Measurements from ENCODE around the gene HABP2. TPM values are rescaled to one million over a fixed set of nuclear protein-coding genes. Genes with fewer than 3 reads are reported as not detected.
A peak's percentile ranks its signal among the peaks of the same experiment; 100 is the strongest.

HABP2 gene
- total and polyA plus RNA-seq, 2 experiments from 2014 or later: not detected

DNA sequence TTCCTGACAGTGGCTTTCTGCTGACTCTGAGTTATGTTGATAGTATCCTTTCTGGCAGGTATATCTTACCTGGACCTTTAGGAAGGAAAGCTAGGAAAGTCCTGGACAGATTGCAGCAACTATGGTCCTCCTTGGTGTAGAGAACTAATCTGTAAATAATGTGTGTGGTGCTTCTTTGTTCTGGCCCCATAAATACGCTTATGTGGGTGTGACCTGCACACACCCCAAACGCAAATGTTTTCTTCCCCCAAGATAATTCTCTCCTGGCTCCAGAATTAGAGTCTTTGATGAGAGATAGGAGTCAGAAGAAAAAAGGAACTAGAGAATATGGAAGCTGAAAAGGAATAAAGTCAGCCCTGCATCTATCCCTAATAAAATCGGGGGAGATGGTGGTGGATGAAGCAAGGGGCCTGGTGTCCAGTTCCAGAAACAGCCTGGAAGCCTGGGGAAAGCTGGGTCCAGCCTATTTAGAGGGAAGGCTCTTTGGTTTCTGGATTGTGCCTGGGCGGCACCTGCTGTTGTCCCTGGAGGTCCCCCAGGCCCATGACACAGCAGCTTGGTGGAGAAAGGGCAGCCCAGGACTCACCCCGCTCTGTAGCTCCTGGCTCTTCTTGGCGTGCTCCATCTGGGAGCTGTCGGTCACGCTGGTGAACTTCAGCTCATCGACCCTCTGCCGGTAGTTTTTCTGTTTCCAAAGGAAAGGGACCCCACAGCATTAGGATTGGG lies 72.8 kb downstream of the HABP2 start:
- Mint-ChIP-seq H3K9me3 (no peaks in the 10 kb centered on the region), H3K27me3 (ENCODE audit: insufficient read depth, low read depth, poor library complexity) (peaks cover 6% of the 10 kb centered on the region), H3K4me1 (peaks cover 11% of the 10 kb centered on the region; the same call in 2 of the 3 replicates), H3K4me3 (no peak overlapping the region), H3K36me3 (ENCODE audit: low read depth) (no peaks in the 10 kb centered on the region), H3K27ac (no peak overlapping the region)
- no peak overlapping the region for H3K27ac ChIP-seq (ENCODE audit: low read depth)
- H3K9me2 ChIP-seq (ENCODE audit: insufficient read depth): no peaks in the 10 kb centered on the region
- H3K36me3 ChIP-seq (ENCODE audit: insufficient read depth): no peaks in the 10 kb centered on the region
- H3K4me2 ChIP-seq: no peak overlapping the region
- H3K27me3 ChIP-seq (ENCODE audit: insufficient read depth): no peaks in the 10 kb centered on the region
- DNase-seq (ENCODE audit: low spot score) (no peak), ATAC-seq (no peak)
- H3K4me3 ChIP-seq: no peak overlapping the region
- no peak overlapping the region for H2AFZ ChIP-seq
- no peaks in the 10 kb centered on the region for H4K20me1 ChIP-seq (replicated peaks; ENCODE audit: insufficient read depth)
- no peaks in the 10 kb centered on the region for H3K79me2 ChIP-seq (replicated peaks; ENCODE audit: insufficient read depth)
- no peaks in the 10 kb centered on the region for H3F3A ChIP-seq (replicated peaks; ENCODE audit: low read depth)
- peaks cover 3% of the 10 kb centered on the region for H3K4me1 ChIP-seq (ENCODE audit: insufficient read depth)
- TF ChIP-seq POLR2AphosphoS5 (IDR thresholded peaks at IDR 0.05; ENCODE audit: low read depth): no peak

DNA sequence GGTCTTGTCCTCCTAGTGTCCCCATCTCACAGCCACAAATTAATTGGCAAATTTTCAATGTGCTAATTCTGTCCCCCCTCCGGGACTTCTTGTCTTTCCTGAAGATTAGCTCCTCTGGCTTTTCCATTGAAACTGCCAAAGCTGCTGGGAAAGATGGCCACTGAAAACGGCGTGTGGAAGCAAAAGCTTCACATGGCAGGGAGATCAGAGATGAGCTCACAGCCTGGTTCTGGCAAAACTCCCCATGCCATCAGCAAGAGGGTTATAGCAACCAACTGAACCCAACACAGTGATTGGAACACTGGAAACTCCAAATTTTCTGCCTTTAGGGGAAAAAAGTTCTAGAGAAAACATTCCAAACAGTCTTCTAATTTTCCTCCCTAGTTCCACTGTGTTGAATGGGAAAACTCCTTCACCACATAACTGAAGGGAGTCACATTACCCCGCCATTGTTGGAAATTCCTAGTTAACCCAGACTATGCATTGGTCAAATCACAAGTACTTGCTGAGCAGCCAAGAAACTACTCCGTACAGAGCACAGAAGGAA lies 74.0 kb downstream of the HABP2 start:
- no peaks in the 10 kb centered on the region; the same call in 1 of the 2 replicates for H3K36me3 ChIP-seq (ENCODE audit: insufficient read depth)
- no peaks in the 10 kb centered on the region for H3K4me1 ChIP-seq (ENCODE audit: insufficient read depth)
- no peaks in the 10 kb centered on the region for H3F3A ChIP-seq (replicated peaks; ENCODE audit: low read depth)
- H3K9me3 Mint-ChIP-seq: no peaks in the 10 kb centered on the region
- no peaks in the 10 kb centered on the region for H3K27me3 ChIP-seq (ENCODE audit: insufficient read depth)
- no peaks in the 10 kb centered on the region for H3K27me3 Mint-ChIP-seq (ENCODE audit: insufficient read depth, low read depth, poor library complexity)
- H3K27ac ChIP-seq (ENCODE audit: low read depth): no peak overlapping the region
- H4K20me1 ChIP-seq (replicated peaks; ENCODE audit: insufficient read depth): no peaks in the 10 kb centered on the region
- no peak overlapping the region for H3K4me2 ChIP-seq
- H2AFZ ChIP-seq: peak overlapping the region; percentile 56; the same call in 1 of the 2 replicates
- ATAC-seq: no peak
- peaks cover 10% of the 10 kb centered on the region; the same call in 2 of the 3 replicates for H3K4me1 Mint-ChIP-seq
- no peak overlapping the region for H3K4me3 Mint-ChIP-seq
- no peak overlapping the region for H3K4me3 ChIP-seq
- no peaks in the 10 kb centered on the region for H3K36me3 Mint-ChIP-seq (ENCODE audit: low read depth)
- DNase-seq (ENCODE audit: low spot score): no peak
- H3K27ac Mint-ChIP-seq: no peak overlapping the region
- H3K79me2 ChIP-seq (replicated peaks; ENCODE audit: insufficient read depth): no peaks in the 10 kb centered on the region
- H3K9me2 ChIP-seq (ENCODE audit: insufficient read depth): no peaks in the 10 kb centered on the region
- no peak for TF ChIP-seq EZH2phosphoT487 (IDR thresholded peaks at IDR 0.05; ENCODE audit: unreplicated experiment)
- TF ChIP-seq, protein P1, sequence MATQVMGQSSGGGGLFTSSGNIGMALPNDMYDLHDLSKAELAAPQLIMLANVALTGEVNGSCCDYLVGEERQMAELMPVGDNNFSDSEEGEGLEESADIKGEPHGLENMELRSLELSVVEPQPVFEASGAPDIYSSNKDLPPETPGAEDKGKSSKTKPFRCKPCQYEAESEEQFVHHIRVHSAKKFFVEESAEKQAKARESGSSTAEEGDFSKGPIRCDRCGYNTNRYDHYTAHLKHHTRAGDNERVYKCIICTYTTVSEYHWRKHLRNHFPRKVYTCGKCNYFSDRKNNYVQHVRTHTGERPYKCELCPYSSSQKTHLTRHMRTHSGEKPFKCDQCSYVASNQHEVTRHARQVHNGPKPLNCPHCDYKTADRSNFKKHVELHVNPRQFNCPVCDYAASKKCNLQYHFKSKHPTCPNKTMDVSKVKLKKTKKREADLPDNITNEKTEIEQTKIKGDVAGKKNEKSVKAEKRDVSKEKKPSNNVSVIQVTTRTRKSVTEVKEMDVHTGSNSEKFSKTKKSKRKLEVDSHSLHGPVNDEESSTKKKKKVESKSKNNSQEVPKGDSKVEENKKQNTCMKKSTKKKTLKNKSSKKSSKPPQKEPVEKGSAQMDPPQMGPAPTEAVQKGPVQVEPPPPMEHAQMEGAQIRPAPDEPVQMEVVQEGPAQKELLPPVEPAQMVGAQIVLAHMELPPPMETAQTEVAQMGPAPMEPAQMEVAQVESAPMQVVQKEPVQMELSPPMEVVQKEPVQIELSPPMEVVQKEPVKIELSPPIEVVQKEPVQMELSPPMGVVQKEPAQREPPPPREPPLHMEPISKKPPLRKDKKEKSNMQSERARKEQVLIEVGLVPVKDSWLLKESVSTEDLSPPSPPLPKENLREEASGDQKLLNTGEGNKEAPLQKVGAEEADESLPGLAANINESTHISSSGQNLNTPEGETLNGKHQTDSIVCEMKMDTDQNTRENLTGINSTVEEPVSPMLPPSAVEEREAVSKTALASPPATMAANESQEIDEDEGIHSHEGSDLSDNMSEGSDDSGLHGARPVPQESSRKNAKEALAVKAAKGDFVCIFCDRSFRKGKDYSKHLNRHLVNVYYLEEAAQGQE (IDR thresholded peaks at IDR 0.05; ENCODE audit: unreplicated experiment): no peak
- TF ChIP-seq STAT1 (IDR thresholded peaks at IDR 0.05; ENCODE audit: unreplicated experiment): no peak
- no peak for TF ChIP-seq JUNB (IDR thresholded peaks at IDR 0.05; ENCODE audit: unreplicated experiment)
- no peak for TF ChIP-seq EZH2 (IDR thresholded peaks at IDR 0.05; ENCODE audit: low read depth, unreplicated experiment)
- TF ChIP-seq ZNF114 (CRISPR knock-in tag; IDR thresholded peaks at IDR 0.05): no peak
- TF ChIP-seq, protein P2, sequence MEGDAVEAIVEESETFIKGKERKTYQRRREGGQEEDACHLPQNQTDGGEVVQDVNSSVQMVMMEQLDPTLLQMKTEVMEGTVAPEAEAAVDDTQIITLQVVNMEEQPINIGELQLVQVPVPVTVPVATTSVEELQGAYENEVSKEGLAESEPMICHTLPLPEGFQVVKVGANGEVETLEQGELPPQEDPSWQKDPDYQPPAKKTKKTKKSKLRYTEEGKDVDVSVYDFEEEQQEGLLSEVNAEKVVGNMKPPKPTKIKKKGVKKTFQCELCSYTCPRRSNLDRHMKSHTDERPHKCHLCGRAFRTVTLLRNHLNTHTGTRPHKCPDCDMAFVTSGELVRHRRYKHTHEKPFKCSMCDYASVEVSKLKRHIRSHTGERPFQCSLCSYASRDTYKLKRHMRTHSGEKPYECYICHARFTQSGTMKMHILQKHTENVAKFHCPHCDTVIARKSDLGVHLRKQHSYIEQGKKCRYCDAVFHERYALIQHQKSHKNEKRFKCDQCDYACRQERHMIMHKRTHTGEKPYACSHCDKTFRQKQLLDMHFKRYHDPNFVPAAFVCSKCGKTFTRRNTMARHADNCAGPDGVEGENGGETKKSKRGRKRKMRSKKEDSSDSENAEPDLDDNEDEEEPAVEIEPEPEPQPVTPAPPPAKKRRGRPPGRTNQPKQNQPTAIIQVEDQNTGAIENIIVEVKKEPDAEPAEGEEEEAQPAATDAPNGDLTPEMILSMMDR (conservative IDR thresholded peaks at IDR 0.05; ENCODE audit: low read depth in 2 of 2): no peak
- TF ChIP-seq, protein P3, sequence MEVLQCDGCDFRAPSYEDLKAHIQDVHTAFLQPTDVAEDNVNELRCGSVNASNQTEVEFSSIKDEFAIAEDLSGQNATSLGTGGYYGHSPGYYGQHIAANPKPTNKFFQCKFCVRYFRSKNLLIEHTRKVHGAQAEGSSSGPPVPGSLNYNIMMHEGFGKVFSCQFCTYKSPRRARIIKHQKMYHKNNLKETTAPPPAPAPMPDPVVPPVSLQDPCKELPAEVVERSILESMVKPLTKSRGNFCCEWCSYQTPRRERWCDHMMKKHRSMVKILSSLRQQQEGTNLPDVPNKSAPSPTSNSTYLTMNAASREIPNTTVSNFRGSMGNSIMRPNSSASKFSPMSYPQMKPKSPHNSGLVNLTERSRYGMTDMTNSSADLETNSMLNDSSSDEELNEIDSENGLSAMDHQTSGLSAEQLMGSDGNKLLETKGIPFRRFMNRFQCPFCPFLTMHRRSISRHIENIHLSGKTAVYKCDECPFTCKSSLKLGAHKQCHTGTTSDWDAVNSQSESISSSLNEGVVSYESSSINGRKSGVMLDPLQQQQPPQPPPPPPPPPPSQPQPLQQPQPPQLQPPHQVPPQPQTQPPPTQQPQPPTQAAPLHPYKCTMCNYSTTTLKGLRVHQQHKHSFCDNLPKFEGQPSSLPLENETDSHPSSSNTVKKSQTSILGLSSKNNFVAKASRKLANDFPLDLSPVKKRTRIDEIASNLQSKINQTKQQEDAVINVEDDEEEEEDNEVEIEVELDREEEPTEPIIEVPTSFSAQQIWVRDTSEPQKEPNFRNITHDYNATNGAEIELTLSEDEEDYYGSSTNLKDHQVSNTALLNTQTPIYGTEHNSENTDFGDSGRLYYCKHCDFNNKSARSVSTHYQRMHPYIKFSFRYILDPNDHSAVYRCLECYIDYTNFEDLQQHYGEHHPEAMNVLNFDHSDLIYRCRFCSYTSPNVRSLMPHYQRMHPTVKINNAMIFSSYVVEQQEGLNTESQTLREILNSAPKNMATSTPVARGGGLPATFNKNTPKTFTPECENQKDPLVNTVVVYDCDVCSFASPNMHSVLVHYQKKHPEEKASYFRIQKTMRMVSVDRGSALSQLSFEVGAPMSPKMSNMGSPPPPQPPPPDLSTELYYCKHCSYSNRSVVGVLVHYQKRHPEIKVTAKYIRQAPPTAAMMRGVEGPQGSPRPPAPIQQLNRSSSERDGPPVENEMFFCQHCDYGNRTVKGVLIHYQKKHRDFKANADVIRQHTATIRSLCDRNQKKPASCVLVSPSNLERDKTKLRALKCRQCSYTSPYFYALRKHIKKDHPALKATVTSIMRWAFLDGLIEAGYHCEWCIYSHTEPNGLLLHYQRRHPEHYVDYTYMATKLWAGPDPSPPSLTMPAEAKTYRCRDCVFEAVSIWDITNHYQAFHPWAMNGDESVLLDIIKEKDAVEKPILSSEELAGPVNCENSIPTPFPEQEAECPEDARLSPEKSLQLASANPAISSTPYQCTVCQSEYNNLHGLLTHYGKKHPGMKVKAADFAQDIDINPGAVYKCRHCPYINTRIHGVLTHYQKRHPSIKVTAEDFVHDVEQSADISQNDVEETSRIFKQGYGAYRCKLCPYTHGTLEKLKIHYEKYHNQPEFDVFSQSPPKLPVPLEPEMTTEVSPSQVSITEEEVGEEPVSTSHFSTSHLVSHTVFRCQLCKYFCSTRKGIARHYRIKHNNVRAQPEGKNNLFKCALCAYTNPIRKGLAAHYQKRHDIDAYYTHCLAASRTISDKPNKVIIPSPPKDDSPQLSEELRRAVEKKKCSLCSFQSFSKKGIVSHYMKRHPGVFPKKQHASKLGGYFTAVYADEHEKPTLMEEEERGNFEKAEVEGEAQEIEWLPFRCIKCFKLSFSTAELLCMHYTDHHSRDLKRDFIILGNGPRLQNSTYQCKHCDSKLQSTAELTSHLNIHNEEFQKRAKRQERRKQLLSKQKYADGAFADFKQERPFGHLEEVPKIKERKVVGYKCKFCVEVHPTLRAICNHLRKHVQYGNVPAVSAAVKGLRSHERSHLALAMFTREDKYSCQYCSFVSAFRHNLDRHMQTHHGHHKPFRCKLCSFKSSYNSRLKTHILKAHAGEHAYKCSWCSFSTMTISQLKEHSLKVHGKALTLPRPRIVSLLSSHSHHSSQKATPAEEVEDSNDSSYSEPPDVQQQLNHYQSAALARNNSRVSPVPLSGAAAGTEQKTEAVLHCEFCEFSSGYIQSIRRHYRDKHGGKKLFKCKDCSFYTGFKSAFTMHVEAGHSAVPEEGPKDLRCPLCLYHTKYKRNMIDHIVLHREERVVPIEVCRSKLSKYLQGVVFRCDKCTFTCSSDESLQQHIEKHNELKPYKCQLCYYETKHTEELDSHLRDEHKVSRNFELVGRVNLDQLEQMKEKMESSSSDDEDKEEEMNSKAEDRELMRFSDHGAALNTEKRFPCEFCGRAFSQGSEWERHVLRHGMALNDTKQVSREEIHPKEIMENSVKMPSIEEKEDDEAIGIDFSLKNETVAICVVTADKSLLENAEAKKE (CRISPR knock-in tag; IDR thresholded peaks at IDR 0.05): no peak

All from GM23338 (cell line).